Measurements from ENCODE around the gene PARL. TPM values are rescaled to one million over a fixed set of nuclear protein-coding genes. Genes with fewer than 3 reads are reported as not detected.

The PARL gene
- total and polyA plus RNA-seq, 2 of the 8 experiments (the other 6 are each of a cell fraction or from before 2014, with no cell fraction given) = 62.7 to 85.0 TPM

GRCh38 chr3:183922421-183922820, 37.7 kb upstream of the PARL start (continued):
- TF ChIP-seq CHD7 (IDR thresholded peaks at IDR 0.05; ENCODE audit: insufficient replicate concordance, low read length) = no peak

Measured in H1 (cell line).